IMR-90 (cell line): ENCODE data around the gene RAPGEF2. TPM values are rescaled to one million over a fixed set of nuclear protein-coding genes. Genes with fewer than 3 reads are reported as not detected.

Experiments
- ATAC-seq: fragments of 200-7000 bp; cut with Tn5 transposase; 2 replicates; pipeline ENCODE4 v1.9.1; 2020; ENCODE audit warnings: low read depth, mild to moderate bottlenecking, moderate library complexity
- BruUV-seq: library from RNA; stranded (reverse); fragments of 400-500 nt; replicated peaks from 2 replicates; lab custom pipeline; 2021; lab: Mats Ljungman, UMichigan
- CTCF ChIA-PET: fragments of 300-600 bp; formaldehyde crosslinking; extraction: SDS; loops from one replicate; lab custom pipeline; 2021; ENCODE audit warnings: antibody characterized with exemption; lab: Yijun Ruan, JAX
- POLR2A ChIA-PET: fragments of 300-600 bp; sonication (Branson Sonifier 250); formaldehyde crosslinking; loops from one replicate; lab custom pipeline; 2022; ENCODE audit warnings: antibody characterized with exemption; ENCODE audit not compliant: unreplicated experiment; lab: Charles Lee
- DNase-seq: peaks from one replicate; pipeline ENCODE4 v3.0.0; 2013
- H2AFZ ChIP-seq: replicated peaks from 2 replicates; pipeline ENCODE3; 2013; ENCODE audit warnings: low read length, mild to moderate bottlenecking; ENCODE audit not compliant: poor library complexity
- H2AK5ac ChIP-seq: 2 replicates; pipeline ENCODE4 v1.6.1; 2013; ENCODE audit warnings: low read depth, low read length, inconsistent platforms
- H2AK9ac ChIP-seq: replicated peaks from 2 replicates; pipeline ENCODE3; 2013; ENCODE audit warnings: mild to moderate bottlenecking, low read depth, low read length, moderate library complexity; ENCODE audit not compliant: poor library complexity
- H2BK120ac ChIP-seq: 2 replicates; pipeline ENCODE4 v1.6.1; 2013; ENCODE audit warnings: low read depth, low read length, inconsistent platforms
- H2BK15ac ChIP-seq: 3 replicates; pipeline ENCODE4 v1.6.1; 2013; ENCODE audit warnings: low read depth, low read length, inconsistent platforms
- H2BK20ac ChIP-seq: 2 replicates; pipeline ENCODE4 v1.6.1; 2013; ENCODE audit warnings: low read depth, mild to moderate bottlenecking, inconsistent platforms, low read length, moderate library complexity
- H2BK5ac ChIP-seq: 2 replicates; pipeline ENCODE4 v1.6.1; 2013; ENCODE audit warnings: mild to moderate bottlenecking, low read depth, low read length, inconsistent platforms; ENCODE audit not compliant: poor library complexity, severe bottlenecking
- H3K14ac ChIP-seq: replicated peaks from 2 replicates; pipeline ENCODE4 v1.6.1; 2013; ENCODE audit warnings: low read depth, low read length, inconsistent platforms
- H3K18ac ChIP-seq: 2 replicates; pipeline ENCODE4 v1.6.1; 2013; ENCODE audit warnings: low read depth, low read length, control low read depth
- H3K23ac ChIP-seq: 2 replicates; pipeline ENCODE4 v1.6.1; 2013; ENCODE audit warnings: low read depth, low read length, inconsistent platforms
- H3K27ac ChIP-seq: 2 replicates; pipeline ENCODE4 v1.5.1; 2013; ENCODE audit warnings: mild to moderate bottlenecking, control low read depth, low read length; ENCODE audit not compliant: insufficient read depth
- H3K27me3 ChIP-seq: 2 replicates; pipeline ENCODE4 v1.6.1; 2013; ENCODE audit warnings: low read length; ENCODE audit not compliant: control insufficient read depth, insufficient read depth
- H3K36me3 ChIP-seq: 2 replicates; pipeline ENCODE4 v1.6.1; 2013; ENCODE audit warnings: low read length, mixed read lengths; ENCODE audit not compliant: control insufficient read depth, insufficient read depth
- H3K4ac ChIP-seq: 2 replicates; pipeline ENCODE4 v1.6.1; 2013; ENCODE audit warnings: low read depth, low read length, inconsistent platforms
- H3K4me1 ChIP-seq: 2 replicates; pipeline ENCODE4 v1.6.1; 2013; ENCODE audit warnings: low read length, mixed read lengths; ENCODE audit not compliant: control insufficient read depth, insufficient read depth
- H3K4me2 ChIP-seq: 2 replicates; pipeline ENCODE4 v1.6.1; 2013; ENCODE audit warnings: low read depth, mild to moderate bottlenecking, control low read depth, low read length, moderate library complexity
- H3K4me3 ChIP-seq: 2 replicates; pipeline ENCODE4 v1.5.1; 2013; ENCODE audit warnings: low read depth, mild to moderate bottlenecking, control low read depth, low read length, moderate library complexity; ENCODE audit not compliant: insufficient read depth
- H3K56ac ChIP-seq: 2 replicates; pipeline ENCODE4 v1.6.1; 2013; ENCODE audit warnings: low read length, inconsistent platforms; ENCODE audit not compliant: insufficient read depth; ENCODE audit errors: extremely low read depth
- H3K79me1 ChIP-seq, 2 experiments: 2 replicates each; pipeline ENCODE4 v1.6.1; 2013; ENCODE audit warnings: low read length in 2 of 2, inconsistent platforms in 1 of 2, low read depth in 1 of 2
- H3K9ac ChIP-seq: 2 replicates; pipeline ENCODE4 v1.6.1; 2013; ENCODE audit warnings: low read depth, low read length, control low read depth
- H3K9me1 ChIP-seq: 2 replicates; pipeline ENCODE4 v1.6.1; 2013; ENCODE audit warnings: low read length, inconsistent platforms; ENCODE audit not compliant: insufficient read depth
- H3K9me3 ChIP-seq: 2 replicates; pipeline ENCODE4 v1.6.1; 2013; ENCODE audit warnings: low read length; ENCODE audit not compliant: control insufficient read depth, insufficient read depth
- H4K20me1 ChIP-seq: 2 replicates; pipeline ENCODE4 v1.6.1; 2013; ENCODE audit warnings: low read length, inconsistent platforms; ENCODE audit not compliant: insufficient read depth
- H4K5ac ChIP-seq: 2 replicates; pipeline ENCODE4 v1.6.1; 2013; ENCODE audit warnings: mild to moderate bottlenecking, low read depth, low read length, control low read depth
- H4K8ac ChIP-seq, 2 experiments: 2 replicates each; pipeline ENCODE4 v1.6.1; 2013; ENCODE audit warnings: low read depth in 2 of 2, low read length in 2 of 2, control low read depth in 1 of 2, inconsistent platforms in 1 of 2
- H4K91ac ChIP-seq: 2 replicates; pipeline ENCODE4 v1.6.1; 2013; ENCODE audit warnings: low read depth, low read length, inconsistent platforms; ENCODE audit not compliant: insufficient read depth
- BHLHE40 ChIP-seq: fragments of 150-350 bp; IDR thresholded peaks from 2 replicates; pipeline ENCODE4 v1.6.1; 2016; ENCODE audit warnings: mild to moderate bottlenecking, low read depth, low read length
- CEBPB ChIP-seq: IDR thresholded peaks from 2 replicates; pipeline ENCODE4 v1.6.1; 2012; ENCODE audit warnings: low read depth, low read length, improper control_type of control experiment
- CHD1 ChIP-seq: IDR thresholded peaks from 2 replicates; pipeline ENCODE4 v1.6.1; 2012; ENCODE audit warnings: low read depth, low read length, improper control_type of control experiment
- CTCF ChIP-seq: conservative IDR thresholded peaks from 2 replicates; pipeline ENCODE4 v1.5.1; 2012; ENCODE audit warnings: mild to moderate bottlenecking, low read depth, low read length, improper control_type of control experiment
- ELK1 ChIP-seq: fragments of 150-350 bp; IDR thresholded peaks from 2 replicates; pipeline ENCODE4 v1.6.1; 2016; ENCODE audit warnings: low read depth, mild to moderate bottlenecking, low read length, moderate library complexity, borderline replicate concordance
- FOS ChIP-seq: fragments of 150-350 bp; IDR thresholded peaks from 2 replicates; pipeline ENCODE4 v1.6.1; 2016; ENCODE audit warnings: low read depth, low read length
- MAFK ChIP-seq: IDR thresholded peaks from 2 replicates; pipeline ENCODE4 v1.6.1; 2012; ENCODE audit warnings: low read depth, low read length, improper control_type of control experiment
- MAZ ChIP-seq: IDR thresholded peaks from 2 replicates; pipeline ENCODE4 v1.6.1; 2012; ENCODE audit warnings: low read depth, mild to moderate bottlenecking, low read length, improper control_type of control experiment, moderate library complexity, borderline replicate concordance
- MXI1 ChIP-seq: IDR thresholded peaks from 2 replicates; pipeline ENCODE4 v1.6.1; 2012; ENCODE audit warnings: low read depth, mild to moderate bottlenecking, low read length, moderate library complexity, borderline replicate concordance
- NFE2L2 ChIP-seq: fragments of 150-350 bp; IDR thresholded peaks from 2 replicates; pipeline ENCODE4 v1.6.1; 2016; ENCODE audit warnings: low read depth, mild to moderate bottlenecking, low read length
- POLR2A ChIP-seq: IDR thresholded peaks from 2 replicates; pipeline ENCODE4 v1.6.1; 2012; ENCODE audit warnings: mild to moderate bottlenecking, low read depth, low read length
- RAD21 ChIP-seq: IDR thresholded peaks from 2 replicates; pipeline ENCODE4 v1.6.1; 2012; ENCODE audit warnings: low read length, improper control_type of control experiment
- RCOR1 ChIP-seq: IDR thresholded peaks from 2 replicates; pipeline ENCODE4 v1.6.1; 2012; ENCODE audit warnings: mild to moderate bottlenecking, low read length, improper control_type of control experiment; ENCODE audit not compliant: insufficient replicate concordance
- RFX5 ChIP-seq: IDR thresholded peaks from 2 replicates; pipeline ENCODE4 v1.8.0; 2012; ENCODE audit warnings: low read depth, mild to moderate bottlenecking, low read length, moderate library complexity
- SMC3 ChIP-seq: fragments of 150-350 bp; IDR thresholded peaks from 2 replicates; pipeline ENCODE4 v1.6.1; 2016; ENCODE audit warnings: low read depth, mild to moderate bottlenecking, antibody characterized with exemption, low read length, moderate library complexity
- WGBS, 2 experiments: methylation state at CpG; one replicate each; pipeline versions ENCODE4 v1.1.5 to v1.1.7; 2013; ENCODE audit warnings: missing lambda C conversion rate in 2 of 2; ENCODE audit not compliant: insufficient read length in 1 of 2; ENCODE audit errors: extremely low coverage in 2 of 2; 5-methylcytosine and 5-hydroxymethylcytosine counted together
- dilution Hi-C: fragments of 300-500 bp; cut with HindIII; formaldehyde crosslinking; loops from one replicate; pipeline ENCODE4 v1.14.3; 2018; ENCODE audit warnings: low sequenced_read_pairs; ENCODE audit not compliant: unreplicated experiment
- in situ Hi-C: fragments of 300-500 bp; cut with MboI; formaldehyde crosslinking; loops from 3 replicates; pipeline ENCODE4 v1.14.3; 2019; ENCODE audit warnings: low sequenced_read_pairs, inconsistent platforms, mixed read lengths
- intact Hi-C: fragments of 100-400 bp; cut with micrococcal nuclease; formaldehyde crosslinking; loops from 2 replicates; pipeline ENCODE4 v1.10.0; 2022
- polyA plus RNA-seq, 3 experiments: library from polyadenylated mRNA; depleted of rRNA; stranded (reverse); fragments of >200 nt; gene quantifications; 2 replicates each; pipeline ENCODE4 v1.2.3, GENCODE V29; 2012; ENCODE audit warnings: low replicate concordance in 1 of 3
- total RNA-seq: library from RNA; depleted of rRNA; stranded (reverse); fragments of >200 nt; gene quantifications from 2 replicates; pipeline ENCODE4 v1.2.3, GENCODE V29; 2012
- TF ChIP-seq, protein P1 (sequence below): fragments of 150-350 bp; IDR thresholded peaks from 2 replicates; pipeline ENCODE4 v1.6.1; 2017; ENCODE audit warnings: mild to moderate bottlenecking, antibody characterized with exemption, low read length, low read depth

Gene RAPGEF2
- total and polyA plus RNA-seq, 2 of the 4 experiments (the other 2 are of a cell fraction): 27.6 to 109 TPM

- Histone ChIP-seq H3K9me1 (0 out of 2 replicates have a peak, but pooled peaks cover 5% of the 10 kb centered on the region), H4K5ac (no peak overlapping the region), H2AK9ac (no peak overlapping the region), H3K23ac (no peak overlapping the region), H2BK120ac (no peak overlapping the region), H3K9ac (no peak overlapping the region), H3K56ac (no peak overlapping the region), H3K4me3 (no peak overlapping the region), H4K8ac (no peak overlapping the region), H2AFZ (no peak overlapping the region), H3K79me1 (peaks cover 19 to 45% of the 10 kb centered on the region in 2 experiments), H2BK20ac (no peak overlapping the region), H2BK5ac (no peak overlapping the region), H3K27ac (no peak overlapping the region), H3K14ac (no peak overlapping the region), H3K36me3 (no peaks in the 10 kb centered on the region; the same call in 1 of the 2 replicates), H4K20me1 (peaks cover 3% of the 10 kb centered on the region), H4K91ac (no peak overlapping the region), H3K4me2 (no peak overlapping the region), H3K4ac (no peak overlapping the region), H2BK15ac (no peak overlapping the region), H3K27me3 (no peaks in the 10 kb centered on the region), H3K18ac (no peak overlapping the region), H3K4me1 (no peaks in the 10 kb centered on the region), H2AK5ac (no peak overlapping the region), H3K9me3 (no peaks in the 10 kb centered on the region)
- WGBS, 2 experiments: no CpG with 5 or more reads among the region's 2 CpGs
- CTCF ChIA-PET: no interaction called here
- intact Hi-C loops: loop anchor here (5.0 kb wide), 1 partner anchor 69 kb away; no protein-coding TSS in a partner anchor
- POLR2A ChIA-PET: no interaction called here
- TF ChIP-seq, protein P1, sequence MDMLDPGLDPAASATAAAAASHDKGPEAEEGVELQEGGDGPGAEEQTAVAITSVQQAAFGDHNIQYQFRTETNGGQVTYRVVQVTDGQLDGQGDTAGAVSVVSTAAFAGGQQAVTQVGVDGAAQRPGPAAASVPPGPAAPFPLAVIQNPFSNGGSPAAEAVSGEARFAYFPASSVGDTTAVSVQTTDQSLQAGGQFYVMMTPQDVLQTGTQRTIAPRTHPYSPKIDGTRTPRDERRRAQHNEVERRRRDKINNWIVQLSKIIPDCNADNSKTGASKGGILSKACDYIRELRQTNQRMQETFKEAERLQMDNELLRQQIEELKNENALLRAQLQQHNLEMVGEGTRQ: no peak
- TF ChIP-seq SMC3 (no peak), ELK1 (no peak), NFE2L2 (no peak), MAZ (no peak), MAFK (no peak), FOS (no peak), RFX5 (no peak), CEBPB (no peak), CHD1 (no peak), RCOR1 (no peak), CTCF (no peak), MXI1 (no peak), BHLHE40 (no peak), RAD21 (no peak), POLR2A (no peak)
- DNase-seq: no peak
- dilution Hi-C loops: no loop called here
- in situ Hi-C loops: no loop called here
- no peak for ATAC-seq
- BruUV-seq: no TSS peak
Measured at GRCh38 chr4:159238631-159239030, 135.8 kb downstream of the RAPGEF2 start.
